Measurements from ENCODE around the gene CPT1B. TPM values are rescaled to one million over a fixed set of nuclear protein-coding genes. Genes with fewer than 3 reads are reported as not detected.

The CPT1B gene
- total RNA-seq, 4 donors from 2014 or later: 5.0 to 19.6 (median 14.6) TPM

DNA sequence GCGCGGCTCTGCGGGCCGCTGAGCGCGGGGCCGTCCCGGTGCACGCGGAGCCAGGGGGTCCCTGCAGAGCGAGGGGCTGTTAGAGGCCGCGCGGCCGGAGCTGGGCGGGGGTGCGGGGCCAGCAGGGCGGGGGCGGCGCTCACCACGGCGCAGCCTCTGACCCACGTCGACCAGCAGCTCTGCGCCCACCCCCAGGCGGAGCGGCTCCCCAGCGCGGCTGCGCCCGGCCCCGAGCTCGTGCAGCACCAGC lies 52.4 kb downstream of the CPT1B start:
- no peaks in the 10 kb centered on the region for H3K9me3 ChIP-seq
- intact Hi-C loops (cut with DNase I): loop anchor here (2.0 to 5.0 kb wide), 2 partner anchors 17 to 57 kb away; partner anchors contain the start of genes CHKB and NCAPH2
- H3K4me3 ChIP-seq: peak overlapping the region; percentile 64 to 75 (median 68)
- DNase-seq (ENCODE audit: extremely low spot score): no peak
- WGBS: no CpG with 5 or more reads among the region's 33 CpGs
- peak overlapping the region; percentile 88 to 93 (median 90) for H3K27ac ChIP-seq (replicated peaks in 1 of 4)
- no peak for TF ChIP-seq POLR2AphosphoS5 (IDR thresholded peaks at IDR 0.05)
- no peak for TF ChIP-seq POLR2A (IDR thresholded peaks at IDR 0.05; ENCODE audit: low read depth)
- TF ChIP-seq EP300 (IDR thresholded peaks at IDR 0.05): no peak
- TF ChIP-seq, protein P1, sequence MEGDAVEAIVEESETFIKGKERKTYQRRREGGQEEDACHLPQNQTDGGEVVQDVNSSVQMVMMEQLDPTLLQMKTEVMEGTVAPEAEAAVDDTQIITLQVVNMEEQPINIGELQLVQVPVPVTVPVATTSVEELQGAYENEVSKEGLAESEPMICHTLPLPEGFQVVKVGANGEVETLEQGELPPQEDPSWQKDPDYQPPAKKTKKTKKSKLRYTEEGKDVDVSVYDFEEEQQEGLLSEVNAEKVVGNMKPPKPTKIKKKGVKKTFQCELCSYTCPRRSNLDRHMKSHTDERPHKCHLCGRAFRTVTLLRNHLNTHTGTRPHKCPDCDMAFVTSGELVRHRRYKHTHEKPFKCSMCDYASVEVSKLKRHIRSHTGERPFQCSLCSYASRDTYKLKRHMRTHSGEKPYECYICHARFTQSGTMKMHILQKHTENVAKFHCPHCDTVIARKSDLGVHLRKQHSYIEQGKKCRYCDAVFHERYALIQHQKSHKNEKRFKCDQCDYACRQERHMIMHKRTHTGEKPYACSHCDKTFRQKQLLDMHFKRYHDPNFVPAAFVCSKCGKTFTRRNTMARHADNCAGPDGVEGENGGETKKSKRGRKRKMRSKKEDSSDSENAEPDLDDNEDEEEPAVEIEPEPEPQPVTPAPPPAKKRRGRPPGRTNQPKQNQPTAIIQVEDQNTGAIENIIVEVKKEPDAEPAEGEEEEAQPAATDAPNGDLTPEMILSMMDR (IDR thresholded peaks at IDR 0.05): no peak
- peaks cover 2 to 18% (median 7%) of the 10 kb centered on the region in 4 donors for H3K27me3 ChIP-seq
- H3K36me3 ChIP-seq: peaks cover 19 to 34% (median 34%) of the 10 kb centered on the region in 4 donors
- peaks cover 27 to 64% (median 56%) of the 10 kb centered on the region in 4 donors for H3K4me1 ChIP-seq

DNA sequence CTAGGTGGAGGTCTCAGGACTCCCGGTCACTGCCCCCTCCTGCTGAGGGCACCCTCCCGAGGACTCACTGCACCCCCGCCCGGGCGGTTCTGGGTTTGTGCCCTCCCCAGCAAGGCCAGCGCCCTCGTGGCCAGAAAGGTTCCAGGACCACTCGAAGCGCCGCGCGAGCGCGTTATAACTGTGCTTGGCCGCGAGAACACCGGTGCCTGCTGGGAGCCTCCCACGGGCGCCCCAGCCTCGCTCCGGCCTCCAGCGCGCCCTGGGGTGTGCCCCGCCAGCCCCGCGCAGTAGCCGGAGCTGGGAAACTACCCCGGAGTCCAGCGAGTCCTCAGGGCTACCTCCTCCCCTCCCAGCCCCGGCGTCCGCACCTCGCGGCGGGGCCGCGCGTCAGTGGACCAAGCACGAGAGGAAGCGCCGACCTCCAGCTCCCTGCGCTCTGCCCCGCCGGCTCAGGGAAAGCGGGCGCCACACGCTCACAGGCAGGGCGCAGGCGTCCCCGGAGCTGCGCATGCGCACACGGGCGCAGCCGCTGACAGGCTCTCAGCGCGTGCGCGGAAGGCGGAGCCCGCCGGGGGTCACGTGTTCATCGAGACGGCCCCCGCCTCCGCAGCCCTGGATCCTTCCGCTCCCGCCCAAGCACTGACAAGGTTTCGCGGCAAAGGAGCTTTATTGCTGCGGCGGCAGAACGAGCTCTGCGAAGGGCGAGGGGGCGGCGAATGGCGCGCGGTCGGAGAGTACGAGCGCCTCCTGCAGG lies 52.9 kb downstream of the CPT1B start, which contains the start of gene SCO2:
SCO2 (minus strand) TSS at position 495 of the 754 bp plus-strand sequence. CDS start 1,187 bp downstream, outside the sequence.
- Histone ChIP-seq H3K4me1 (peaks cover 22 to 59% (median 51%) of the 10 kb centered on the region in 4 donors), H3K9me3 (no peaks in the 10 kb centered on the region), H3K27me3 (peaks cover 0 to 13% (median 5%) of the 10 kb centered on the region in 4 donors), H3K4me3 (peak within 1 kb of the TSS; percentile 64 to 75 (median 68)), H3K27ac (replicated peaks in 1 of 4) (peak within 1 kb of the TSS; percentile 88 to 93 (median 90)), H3K36me3 (peaks cover 21 to 39% (median 38%) of the 10 kb centered on the region in 4 donors)
- TF ChIP-seq POLR2A (IDR thresholded peaks at IDR 0.05; ENCODE audit: low read depth) (peak; percentile 18), EP300 (IDR thresholded peaks at IDR 0.05) (no peak), POLR2AphosphoS5 (IDR thresholded peaks at IDR 0.05) (peak; percentile 92 to 96)
- TF ChIP-seq, protein P1 (IDR thresholded peaks at IDR 0.05): peak; percentile 36 to 54 (median 43)
- peak; percentile 99 for DNase-seq (ENCODE audit: extremely low spot score)
- WGBS: 0% methylated on average over 44 of the region's 84 CpGs
- intact Hi-C loops (cut with DNase I): loop anchor here (2.0 to 5.0 kb wide), 2 partner anchors 16 to 57 kb away; partner anchors contain the start of genes CHKB and NCAPH2

DNA sequence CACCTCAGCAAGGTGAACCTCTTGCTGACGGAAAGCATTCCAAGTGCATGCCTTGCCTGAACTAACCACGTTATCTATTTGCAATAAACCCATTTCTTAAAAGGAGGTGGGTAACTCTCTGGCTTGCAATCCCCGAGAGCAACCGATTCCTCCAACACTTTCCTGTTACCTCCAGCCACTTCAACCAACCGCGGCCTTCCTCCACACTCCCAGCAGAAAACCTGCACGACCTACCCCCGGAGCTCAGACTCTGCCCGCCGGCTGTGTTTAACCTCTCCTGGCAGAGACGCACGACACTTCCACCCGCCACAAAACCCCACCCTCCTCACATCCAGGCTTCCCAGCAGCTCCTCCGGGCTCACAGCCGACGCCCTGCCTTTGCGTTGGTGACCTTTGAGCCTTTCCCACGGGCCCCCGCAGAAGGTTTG lies 53.5 kb downstream of the CPT1B start:
- Histone ChIP-seq H3K4me3 (peak overlapping the region; percentile 64 to 75 (median 68)), H3K4me1 (peaks cover 21 to 54% (median 45%) of the 10 kb centered on the region in 4 donors), H3K27me3 (peaks cover 0 to 7% (median 0%) of the 10 kb centered on the region in 4 donors), H3K36me3 (peaks cover 21 to 45% (median 44%) of the 10 kb centered on the region in 4 donors), H3K27ac (replicated peaks in 1 of 4) (peak overlapping the region; percentile 88 to 93 (median 90)), H3K9me3 (no peaks in the 10 kb centered on the region)
- DNase-seq (ENCODE audit: extremely low spot score): no peak
- TF ChIP-seq EP300 (IDR thresholded peaks at IDR 0.05) (no peak), POLR2A (IDR thresholded peaks at IDR 0.05; ENCODE audit: low read depth) (no peak), POLR2AphosphoS5 (IDR thresholded peaks at IDR 0.05) (no peak)
- TF ChIP-seq, protein P1 (IDR thresholded peaks at IDR 0.05): no peak
- intact Hi-C loops (cut with DNase I): loop anchor here (2.0 to 5.0 kb wide), 2 partner anchors 16 to 58 kb away; partner anchors contain the start of genes CHKB and NCAPH2
- WGBS: 4% methylated on average over 16 of the region's 19 CpGs

DNA sequence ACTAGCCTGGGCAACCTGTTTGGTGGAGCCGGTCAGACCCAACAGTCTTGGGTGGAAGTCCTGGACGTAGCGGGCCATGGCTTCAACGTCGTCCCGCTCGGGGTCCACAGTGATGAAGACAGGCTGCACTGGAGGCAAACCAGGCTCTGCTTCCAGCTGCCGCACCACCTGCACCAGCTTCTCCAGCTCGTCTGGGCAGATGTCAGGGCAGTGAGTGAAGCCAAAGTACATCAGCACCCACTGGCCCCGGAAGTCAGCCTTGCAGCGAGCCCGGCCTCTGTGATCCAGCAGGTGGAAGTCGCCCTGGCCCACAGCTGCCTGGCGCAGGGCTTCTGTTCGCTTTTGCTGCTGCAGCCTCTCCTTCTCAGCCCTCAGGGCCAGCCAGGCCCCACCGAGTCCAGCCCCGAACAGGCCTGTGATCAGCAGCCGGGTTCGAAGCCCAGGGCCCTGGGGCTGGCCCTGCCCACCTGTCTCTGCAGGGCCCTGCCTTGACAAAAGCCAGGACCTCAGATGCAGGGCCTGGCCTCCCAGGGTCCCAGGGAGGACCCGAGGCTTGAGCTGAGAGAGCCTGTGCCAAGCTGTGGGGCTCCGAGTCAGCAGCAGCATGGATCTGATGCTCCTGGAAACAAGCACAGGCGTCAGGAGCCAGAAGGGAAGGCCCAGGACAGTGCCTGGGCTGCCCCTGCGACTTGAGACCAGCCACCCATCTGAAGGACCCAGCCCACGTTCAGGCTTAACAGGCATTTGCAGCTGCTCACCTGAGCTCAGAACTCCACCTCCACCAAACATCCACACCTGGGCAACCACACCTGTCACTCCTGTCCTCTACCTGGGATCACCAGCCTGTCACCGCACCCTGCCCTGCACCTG lies 54.2 kb downstream of the CPT1B start:
- no peak for DNase-seq (ENCODE audit: extremely low spot score)
- Histone ChIP-seq H3K9me3 (no peaks in the 10 kb centered on the region), H3K4me3 (peak overlapping the region; percentile 64 to 75 (median 68)), H3K36me3 (peaks cover 25 to 52% (median 50%) of the 10 kb centered on the region in 4 donors), H3K27me3 (peaks cover 0 to under 1% (median 0%) of the 10 kb centered on the region in 4 donors), H3K27ac (replicated peaks in 1 of 4) (no peak overlapping the region), H3K4me1 (peaks cover 21 to 47% (median 38%) of the 10 kb centered on the region in 4 donors)
- WGBS: 80% methylated on average over 18 of the region's 25 CpGs
- TF ChIP-seq POLR2A (IDR thresholded peaks at IDR 0.05; ENCODE audit: low read depth) (no peak), POLR2AphosphoS5 (IDR thresholded peaks at IDR 0.05) (no peak), EP300 (IDR thresholded peaks at IDR 0.05) (no peak)
- TF ChIP-seq, protein P1 (IDR thresholded peaks at IDR 0.05): no peak
- intact Hi-C loops (cut with DNase I): loop anchor here (2.0 kb wide), 1 partner anchor 15 kb away; the partner anchor contains the start of gene NCAPH2

All from esophagus muscularis mucosa (tissue), 4 donors.